ENCODE measurements around the gene IP6K3. TPM values are rescaled to one million over a fixed set of nuclear protein-coding genes. Genes with fewer than 3 reads are reported as not detected.

IP6K3 gene
- total and polyA plus RNA-seq, 2 experiments from 2014 or later = 0.14 to 0.16 TPM

- no peaks in the 10 kb centered on the region for H3K36me3 ChIP-seq (ENCODE audit: insufficient read depth)
- no peaks in the 10 kb centered on the region for H3F3A ChIP-seq (replicated peaks; ENCODE audit: low read depth)
- no peaks in the 10 kb centered on the region; the same call in 1 of the 2 replicates for H4K20me1 ChIP-seq (replicated peaks; ENCODE audit: insufficient read depth)
- Mint-ChIP-seq H3K9me3 (no peaks in the 10 kb centered on the region; the same call in 2 of the 3 replicates), H3K4me1 (no peaks in the 10 kb centered on the region; the same call in 2 of the 3 replicates), H3K27ac (no peak overlapping the region), H3K4me3 (no peak overlapping the region), H3K27me3 (ENCODE audit: insufficient read depth, low read depth, poor library complexity) (peaks cover 16% of the 10 kb centered on the region), H3K36me3 (ENCODE audit: low read depth) (peaks cover 45% of the 10 kb centered on the region)
- ATAC-seq = no peak
- no peak overlapping the region for H2AFZ ChIP-seq
- no peaks in the 10 kb centered on the region for H3K4me1 ChIP-seq (ENCODE audit: insufficient read depth)
- TF ChIP-seq CREB1 (CRISPR knock-in tag; IDR thresholded peaks at IDR 0.05; ENCODE audit: low read depth) (no peak), EZH2phosphoT487 (IDR thresholded peaks at IDR 0.05; ENCODE audit: unreplicated experiment) (no peak), ZNF462 (CRISPR knock-in tag; IDR thresholded peaks at IDR 0.05) (no peak), POLR2AphosphoS5 (IDR thresholded peaks at IDR 0.05; ENCODE audit: low read depth) (no peak), JUNB (IDR thresholded peaks at IDR 0.05; ENCODE audit: unreplicated experiment) (no peak), ZNF331 (CRISPR knock-in tag; IDR thresholded peaks at IDR 0.05; ENCODE audit: low read depth) (no peak), NANOG (IDR thresholded peaks at IDR 0.05; ENCODE audit: borderline replicate concordance) (no peak), EZH2 (IDR thresholded peaks at IDR 0.05; ENCODE audit: low read depth, unreplicated experiment) (no peak), ZNF114 (CRISPR knock-in tag; IDR thresholded peaks at IDR 0.05) (no peak)
- no peak for DNase-seq (ENCODE audit: low spot score)
- no peaks in the 10 kb centered on the region for H3K27me3 ChIP-seq (ENCODE audit: insufficient read depth)
- H3K4me2 ChIP-seq = no peak overlapping the region
- no peak overlapping the region for H3K4me3 ChIP-seq
- no peaks in the 10 kb centered on the region for H3K9me2 ChIP-seq (ENCODE audit: insufficient read depth)
- H3K79me2 ChIP-seq (replicated peaks; ENCODE audit: insufficient read depth) = no peaks in the 10 kb centered on the region
- no peak overlapping the region for H3K27ac ChIP-seq (ENCODE audit: low read depth)
Observed at GRCh38 chr6:33682341-33682740, 64.4 kb downstream of the IP6K3 start.

All from GM23338 (cell line).